Mesendoderm (in vitro differentiated cells): ENCODE results near the gene DLX1.

ENCODE experiments used
- DNase-seq: peaks from one replicate; pipeline ENCODE4 v3.0.0; 2013
- H2AK5ac ChIP-seq: 2 replicates; pipeline ENCODE4 v1.6.1; 2013; ENCODE audit warnings: low read length, inconsistent platforms
- H2BK120ac ChIP-seq: 2 replicates; pipeline ENCODE4 v1.6.1; 2013; ENCODE audit warnings: low read depth, mild to moderate bottlenecking, low read length, moderate library complexity, mixed read lengths
- H2BK15ac ChIP-seq: replicated peaks from 2 replicates; pipeline ENCODE4 v1.6.1; 2013; ENCODE audit warnings: low read depth, mild to moderate bottlenecking, moderate library complexity
- H2BK5ac ChIP-seq: 2 replicates; pipeline ENCODE4 v1.6.1; 2013; ENCODE audit warnings: low read length, inconsistent platforms
- H3K18ac ChIP-seq: 2 replicates; pipeline ENCODE4 v1.6.1; 2013; ENCODE audit warnings: mild to moderate bottlenecking, low read length, mixed read lengths
- H3K23ac ChIP-seq: one replicate; pipeline ENCODE4 v1.6.1; 2013; ENCODE audit warnings: low read length
- H3K27ac ChIP-seq: 2 replicates; pipeline ENCODE4 v1.5.1; 2013; ENCODE audit warnings: low read depth, mild to moderate bottlenecking, inconsistent platforms, low read length, moderate library complexity
- H3K27me3 ChIP-seq: 2 replicates; pipeline ENCODE4 v1.6.1; 2013; ENCODE audit warnings: low read length, control low read depth, mild to moderate bottlenecking, inconsistent platforms; ENCODE audit not compliant: insufficient read depth, poor library complexity
- H3K36me3 ChIP-seq: 2 replicates; pipeline ENCODE4 v1.6.1; 2013; ENCODE audit warnings: low read length, inconsistent platforms; ENCODE audit not compliant: control insufficient read depth, insufficient read depth
- H3K4ac ChIP-seq: one replicate; pipeline ENCODE4 v1.6.1; 2013; ENCODE audit warnings: low read depth, mild to moderate bottlenecking, low read length, moderate library complexity
- H3K4me1 ChIP-seq: 2 replicates; pipeline ENCODE4 v1.6.1; 2013; ENCODE audit warnings: low read depth, low read length, inconsistent platforms; ENCODE audit not compliant: control insufficient read depth
- H3K4me2 ChIP-seq: 2 replicates; pipeline ENCODE4 v1.6.1; 2013; ENCODE audit warnings: low read length
- H3K4me3 ChIP-seq: 2 replicates; pipeline ENCODE4 v1.5.1; 2013; ENCODE audit warnings: mild to moderate bottlenecking, low read length
- H3K56ac ChIP-seq: one replicate; pipeline ENCODE4 v1.6.1; 2013; ENCODE audit warnings: low read length
- H3K79me1 ChIP-seq: 2 replicates; pipeline ENCODE4 v1.6.1; 2013; ENCODE audit warnings: low read length, inconsistent platforms
- H3K79me2 ChIP-seq: 2 replicates; pipeline ENCODE4 v1.6.1; 2013; ENCODE audit warnings: mild to moderate bottlenecking, low read length; ENCODE audit not compliant: control insufficient read depth, insufficient read depth
- H3K9ac ChIP-seq: 2 replicates; pipeline ENCODE4 v1.6.1; 2013; ENCODE audit warnings: low read length, inconsistent platforms
- H4K5ac ChIP-seq: one replicate; pipeline ENCODE4 v1.6.1; 2013; ENCODE audit warnings: low read length
- H4K8ac ChIP-seq: one replicate; pipeline ENCODE4 v1.6.1; 2013; ENCODE audit warnings: low read depth, mild to moderate bottlenecking, control low read depth, low read length, moderate library complexity
- WGBS: extraction: QIAGEN DNeasy Blood & Tissue Kit; methylation state at CpG from one replicate; pipeline ENCODE4 v1.1.7; 2013; ENCODE audit warnings: low lambda C conversion rate, missing lambda C conversion rate; ENCODE audit not compliant: insufficient coverage; ENCODE audit errors: extremely low coverage; 5-methylcytosine and 5-hydroxymethylcytosine counted together

The DLX1 gene

GRCh38 chr2:172050479-172051125 lies 34.7 kb upstream of the DLX1 start:
- no CpG with 5 or more reads among the region's 1 CpG for WGBS
- Histone ChIP-seq H2BK120ac (no peak overlapping the region), H2AK5ac (no peak overlapping the region)

GRCh38 chr2:172052000-172052983 lies 33.0 kb upstream of the DLX1 start:
- H3K4ac ChIP-seq, result no peak overlapping the region
- H3K27me3 ChIP-seq, result no peaks in the 10 kb centered on the region
- H4K8ac ChIP-seq, result no peak overlapping the region
- no peak overlapping the region for H3K27ac ChIP-seq
- H3K4me2 ChIP-seq, result no peak overlapping the region
- H3K79me2 ChIP-seq, result no peaks in the 10 kb centered on the region
- H3K9ac ChIP-seq, result no peak overlapping the region
- DNase-seq, result no peak
- H2BK15ac ChIP-seq, result no peak overlapping the region
- no peak overlapping the region for H4K5ac ChIP-seq
- H2BK5ac ChIP-seq, result no peak overlapping the region
- no peak overlapping the region for H2BK120ac ChIP-seq
- no peaks in the 10 kb centered on the region for H3K4me1 ChIP-seq
- no peak overlapping the region for H3K4me3 ChIP-seq
- no peak overlapping the region for H3K18ac ChIP-seq
- H3K23ac ChIP-seq, result no peak overlapping the region
- H2AK5ac ChIP-seq, result no peak overlapping the region
- no CpG with 5 or more reads among the region's 4 CpGs for WGBS
- H3K79me1 ChIP-seq, result no peaks in the 10 kb centered on the region
- no peaks in the 10 kb centered on the region for H3K36me3 ChIP-seq
- no peak overlapping the region for H3K56ac ChIP-seq

More at GRCh38 chr2:172050479-172051125, 34.7 kb upstream of the DLX1 start:
- H3K23ac ChIP-seq, result no peak overlapping the region
- no peak overlapping the region for H4K5ac ChIP-seq
- no peak overlapping the region for H2BK5ac ChIP-seq
- H3K4me1 ChIP-seq, result no peaks in the 10 kb centered on the region
- no peaks in the 10 kb centered on the region for H3K79me2 ChIP-seq
- H3K4ac ChIP-seq, result no peak overlapping the region
- no peak for DNase-seq
- no peak overlapping the region for H3K27ac ChIP-seq
- no peak overlapping the region for H2BK15ac ChIP-seq
- no peak overlapping the region for H3K56ac ChIP-seq
- no peaks in the 10 kb centered on the region for H3K36me3 ChIP-seq
- H3K4me2 ChIP-seq, result no peak overlapping the region
- no peaks in the 10 kb centered on the region for H3K27me3 ChIP-seq
- no peak overlapping the region for H3K4me3 ChIP-seq
- H4K8ac ChIP-seq, result no peak overlapping the region
- H3K18ac ChIP-seq, result no peak overlapping the region
- H3K9ac ChIP-seq, result no peak overlapping the region
- no peaks in the 10 kb centered on the region for H3K79me1 ChIP-seq

- Histone ChIP-seq H3K79me1 (no peaks in the 10 kb centered on the region), H3K56ac (no peak overlapping the region), H3K4ac (no peak overlapping the region), H3K23ac (no peak overlapping the region), H3K27me3 (no peaks in the 10 kb centered on the region), H4K5ac (no peak overlapping the region), H3K4me2 (no peak overlapping the region), H3K79me2 (no peaks in the 10 kb centered on the region), H2BK15ac (no peak overlapping the region), H3K4me3 (no peak overlapping the region), H2BK5ac (no peak overlapping the region), H4K8ac (no peak overlapping the region), H2AK5ac (no peak overlapping the region), H3K9ac (no peak overlapping the region), H2BK120ac (no peak overlapping the region), H3K4me1 (no peaks in the 10 kb centered on the region), H3K36me3 (no peaks in the 10 kb centered on the region), H3K18ac (no peak overlapping the region), H3K27ac (no peak overlapping the region)
- no CpG with 5 or more reads among the region's 1 CpG for WGBS
- DNase-seq, result no peak
Measured at GRCh38 chr2:172053486-172053885, 31.8 kb upstream of the DLX1 start.

GRCh38 chr2:172056293-172056692 lies 29.0 kb upstream of the DLX1 start:
- no peak overlapping the region for H3K23ac ChIP-seq
- no peak overlapping the region for H3K27ac ChIP-seq
- H3K4me1 ChIP-seq, result no peaks in the 10 kb centered on the region
- H4K8ac ChIP-seq, result no peak overlapping the region
- no CpG with 5 or more reads among the region's 2 CpGs for WGBS
- no peak for DNase-seq
- no peak overlapping the region for H3K56ac ChIP-seq
- H3K79me2 ChIP-seq, result no peaks in the 10 kb centered on the region
- no peak overlapping the region for H3K4me2 ChIP-seq
- no peak overlapping the region for H2BK15ac ChIP-seq
- H2BK120ac ChIP-seq, result no peak overlapping the region
- no peak overlapping the region for H3K18ac ChIP-seq
- no peak overlapping the region for H4K5ac ChIP-seq
- no peak overlapping the region for H3K4me3 ChIP-seq
- H3K79me1 ChIP-seq, result no peaks in the 10 kb centered on the region
- no peak overlapping the region for H3K9ac ChIP-seq
- no peaks in the 10 kb centered on the region for H3K27me3 ChIP-seq
- H2BK5ac ChIP-seq, result no peak overlapping the region
- no peak overlapping the region for H2AK5ac ChIP-seq
- H3K36me3 ChIP-seq, result no peaks in the 10 kb centered on the region
- no peak overlapping the region for H3K4ac ChIP-seq

- no CpG with 5 or more reads among the region's 5 CpGs for WGBS
- H3K27me3 ChIP-seq, result no peaks in the 10 kb centered on the region
- H3K23ac ChIP-seq, result no peak overlapping the region
- H3K9ac ChIP-seq, result no peak overlapping the region
- H4K8ac ChIP-seq, result no peak overlapping the region
- no peak overlapping the region for H3K4ac ChIP-seq
- DNase-seq, result no peak
- H3K79me2 ChIP-seq, result no peaks in the 10 kb centered on the region
- no peak overlapping the region for H3K56ac ChIP-seq
- no peak overlapping the region for H3K18ac ChIP-seq
- no peak overlapping the region for H3K4me2 ChIP-seq
- H2BK5ac ChIP-seq, result no peak overlapping the region
- no peak overlapping the region for H2BK120ac ChIP-seq
- H2AK5ac ChIP-seq, result no peak overlapping the region
- no peaks in the 10 kb centered on the region for H3K4me1 ChIP-seq
- H3K27ac ChIP-seq, result no peak overlapping the region
- no peaks in the 10 kb centered on the region for H3K36me3 ChIP-seq
- no peak overlapping the region for H2BK15ac ChIP-seq
- no peak overlapping the region for H4K5ac ChIP-seq
- no peaks in the 10 kb centered on the region for H3K79me1 ChIP-seq
- no peak overlapping the region for H3K4me3 ChIP-seq
Measured at GRCh38 chr2:172058660-172059059, 26.6 kb upstream of the DLX1 start.
